Colonic mucosa (tissue), 4 donors: ENCODE measurements around the gene PTPRM. TPM values are rescaled to one million over a fixed set of nuclear protein-coding genes. Genes with fewer than 3 reads are reported as not detected.

Source experiments
- DNase-seq: peaks from one replicate; pipeline ENCODE4 v3.0.0-alpha.2; 2020
- H3K27ac ChIP-seq: fragments of 200-600 bp; one replicate; pipeline ENCODE4 v1.8.0; 2021
- H3K27me3 ChIP-seq: fragments of 200-600 bp; one replicate; pipeline ENCODE4 v1.8.0; 2021
- H3K36me3 ChIP-seq: fragments of 200-600 bp; one replicate; pipeline ENCODE4 v1.8.0; 2021
- H3K4me1 ChIP-seq: fragments of 200-600 bp; one replicate; pipeline ENCODE4 v1.8.0; 2021; ENCODE audit warnings: mild to moderate bottlenecking
- H3K4me3 ChIP-seq: fragments of 200-600 bp; one replicate; pipeline ENCODE4 v1.8.0; 2021
- H3K9ac ChIP-seq, 2 donors: one replicate each; pipeline ENCODE4 v1.7.0; 2013; ENCODE audit warnings: control low read depth in 2 of 2, low read depth in 2 of 2, low read length in 2 of 2
- H3K9me3 ChIP-seq: fragments of 200-600 bp; one replicate; pipeline ENCODE4 v1.8.0; 2021
- CTCF ChIP-seq: fragments of 200-600 bp; IDR thresholded peaks from one replicate; pipeline ENCODE4 v1.8.0; 2022; ENCODE audit warnings: antibody characterized with exemption, mild to moderate bottlenecking
- intact Hi-C: fragments of 100-400 bp; cut with DNase I; formaldehyde crosslinking; loops from one replicate; pipeline ENCODE4 v1.14.1; 2022
- total RNA-seq, 2 donors: library from RNA; stranded (reverse); fragmentation: NEBNext Ultra II Directional in 1 of 2; extraction: Animal tissue kit (Norgen Biotek cat#: 25700) in 1 of 2; gene quantifications; one replicate each; pipeline ENCODE4 v1.2.1, GENCODE V29; 2021
- donor health status: healthy.
- donor health status: DM: no; HTN: no; CAD: no.
- donor health status: DM: no; HTN: no; CAD: no.

Gene PTPRM
- total RNA-seq, 2 donors from 2014 or later: 8.1 to 13.9 TPM

GRCh38 chr18:7871560-7872456, 304.7 kb downstream of the PTPRM start:
- Histone ChIP-seq H3K9ac (no peak overlapping the region), H3K4me1 (no peaks in the 10 kb centered on the region), H3K27me3 (no peaks in the 10 kb centered on the region), H3K27ac (no peak overlapping the region), H3K36me3 (no peaks in the 10 kb centered on the region), H3K4me3 (no peak overlapping the region), H3K9me3 (no peaks in the 10 kb centered on the region)
- intact Hi-C loops: no loop called here
- no peak for TF ChIP-seq CTCF
- no peak for DNase-seq

GRCh38 chr18:7872569-7872968, 305.5 kb downstream of the PTPRM start:
- DNase-seq: no peak
- intact Hi-C loops: no loop called here
- no peak overlapping the region for H3K9ac ChIP-seq
- no peaks in the 10 kb centered on the region for H3K9me3 ChIP-seq
- no peak for TF ChIP-seq CTCF
- no peak overlapping the region for H3K27ac ChIP-seq
- H3K36me3 ChIP-seq: no peaks in the 10 kb centered on the region
- no peak overlapping the region for H3K4me3 ChIP-seq
- no peaks in the 10 kb centered on the region for H3K4me1 ChIP-seq
- no peaks in the 10 kb centered on the region for H3K27me3 ChIP-seq

GRCh38 chr18:7873316-7873715, 306.2 kb downstream of the PTPRM start:
- Histone ChIP-seq H3K36me3 (no peaks in the 10 kb centered on the region), H3K4me3 (no peak overlapping the region), H3K4me1 (no peaks in the 10 kb centered on the region), H3K9ac (no peak overlapping the region), H3K27me3 (no peaks in the 10 kb centered on the region), H3K27ac (no peak overlapping the region), H3K9me3 (no peaks in the 10 kb centered on the region)
- intact Hi-C loops: no loop called here
- DNase-seq: no peak
- TF ChIP-seq CTCF: no peak

- no peaks in the 10 kb centered on the region for H3K36me3 ChIP-seq
- H3K27me3 ChIP-seq: no peaks in the 10 kb centered on the region
- no peak for TF ChIP-seq CTCF
- no peak overlapping the region for H3K9ac ChIP-seq
- DNase-seq: no peak
- no peaks in the 10 kb centered on the region for H3K9me3 ChIP-seq
- no peak overlapping the region for H3K4me3 ChIP-seq
- intact Hi-C loops: no loop called here
- no peak overlapping the region for H3K27ac ChIP-seq
- H3K4me1 ChIP-seq: no peaks in the 10 kb centered on the region
These were observed 309.4 kb downstream of the PTPRM start for GRCh38 chr18:7876354-7877104.

- no peak overlapping the region for H3K27ac ChIP-seq
- intact Hi-C loops: no loop called here
These were observed 310.5 kb downstream of the PTPRM start for GRCh38 chr18:7877609-7878008.

More at GRCh38 chr18:7877609-7878008, 310.5 kb downstream of the PTPRM start:
- DNase-seq: no peak
- no peaks in the 10 kb centered on the region for H3K4me1 ChIP-seq
- no peaks in the 10 kb centered on the region for H3K36me3 ChIP-seq
- no peak overlapping the region for H3K9ac ChIP-seq
- H3K4me3 ChIP-seq: no peak overlapping the region
- H3K9me3 ChIP-seq: no peaks in the 10 kb centered on the region
- TF ChIP-seq CTCF: no peak
- no peaks in the 10 kb centered on the region for H3K27me3 ChIP-seq
